Choroid plexus epithelial cell (primary cell): ENCODE results near the gene GPX2.
"Not testable (repeated sequence)": the region's sequence is repeated elsewhere in the genome, so short reads cannot be mapped to it uniquely, and the experiment has no call there.

Source experiments
- DNase-seq: peaks from one replicate; pipeline ENCODE4 v3.0.0-alpha.2; 2010; ENCODE audit warnings: low read depth
- H3K4me3 ChIP-seq: 2 replicates; pipeline ENCODE4 v1.5.1; 2011; ENCODE audit warnings: low read depth, mild to moderate bottlenecking, control low read depth, low read length, moderate library complexity
- TF ChIP-seq, protein P1 (sequence below): conservative IDR thresholded peaks from 2 replicates; pipeline ENCODE4 v1.5.1; 2011; ENCODE audit warnings: low read depth, mild to moderate bottlenecking, control low read depth, inconsistent platforms, low read length, moderate library complexity

The GPX2 gene

DNA sequence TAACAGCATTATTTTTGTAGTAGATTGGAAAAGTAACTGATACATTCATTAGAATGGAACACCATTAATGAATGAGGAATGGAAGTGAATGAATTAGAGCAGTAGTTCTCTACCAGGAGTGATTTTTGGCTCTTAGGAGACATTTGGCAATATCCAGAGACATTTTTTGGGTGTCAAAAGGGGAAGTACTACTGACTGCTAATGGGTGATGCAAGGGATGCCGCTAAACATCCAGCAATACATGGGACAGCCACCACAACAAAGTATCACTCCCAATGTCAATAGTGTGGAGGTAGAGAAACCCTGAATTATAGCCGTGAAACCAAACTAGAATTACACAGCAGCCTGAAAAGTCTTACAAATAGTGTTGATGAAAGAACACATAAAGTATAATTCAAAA is 26.7 kb downstream of the GPX2 start:
- H3K4me3 ChIP-seq: no peak overlapping the region
- TF ChIP-seq, protein P1, sequence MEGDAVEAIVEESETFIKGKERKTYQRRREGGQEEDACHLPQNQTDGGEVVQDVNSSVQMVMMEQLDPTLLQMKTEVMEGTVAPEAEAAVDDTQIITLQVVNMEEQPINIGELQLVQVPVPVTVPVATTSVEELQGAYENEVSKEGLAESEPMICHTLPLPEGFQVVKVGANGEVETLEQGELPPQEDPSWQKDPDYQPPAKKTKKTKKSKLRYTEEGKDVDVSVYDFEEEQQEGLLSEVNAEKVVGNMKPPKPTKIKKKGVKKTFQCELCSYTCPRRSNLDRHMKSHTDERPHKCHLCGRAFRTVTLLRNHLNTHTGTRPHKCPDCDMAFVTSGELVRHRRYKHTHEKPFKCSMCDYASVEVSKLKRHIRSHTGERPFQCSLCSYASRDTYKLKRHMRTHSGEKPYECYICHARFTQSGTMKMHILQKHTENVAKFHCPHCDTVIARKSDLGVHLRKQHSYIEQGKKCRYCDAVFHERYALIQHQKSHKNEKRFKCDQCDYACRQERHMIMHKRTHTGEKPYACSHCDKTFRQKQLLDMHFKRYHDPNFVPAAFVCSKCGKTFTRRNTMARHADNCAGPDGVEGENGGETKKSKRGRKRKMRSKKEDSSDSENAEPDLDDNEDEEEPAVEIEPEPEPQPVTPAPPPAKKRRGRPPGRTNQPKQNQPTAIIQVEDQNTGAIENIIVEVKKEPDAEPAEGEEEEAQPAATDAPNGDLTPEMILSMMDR: no peak
- DNase-seq: no peak

GRCh38 chr14:64915029-64915424 is 27.5 kb downstream of the GPX2 start:
- peak overlapping the region; percentile 95 for H3K4me3 ChIP-seq
- TF ChIP-seq, protein P1: no peak
- DNase-seq: no peak

DNA sequence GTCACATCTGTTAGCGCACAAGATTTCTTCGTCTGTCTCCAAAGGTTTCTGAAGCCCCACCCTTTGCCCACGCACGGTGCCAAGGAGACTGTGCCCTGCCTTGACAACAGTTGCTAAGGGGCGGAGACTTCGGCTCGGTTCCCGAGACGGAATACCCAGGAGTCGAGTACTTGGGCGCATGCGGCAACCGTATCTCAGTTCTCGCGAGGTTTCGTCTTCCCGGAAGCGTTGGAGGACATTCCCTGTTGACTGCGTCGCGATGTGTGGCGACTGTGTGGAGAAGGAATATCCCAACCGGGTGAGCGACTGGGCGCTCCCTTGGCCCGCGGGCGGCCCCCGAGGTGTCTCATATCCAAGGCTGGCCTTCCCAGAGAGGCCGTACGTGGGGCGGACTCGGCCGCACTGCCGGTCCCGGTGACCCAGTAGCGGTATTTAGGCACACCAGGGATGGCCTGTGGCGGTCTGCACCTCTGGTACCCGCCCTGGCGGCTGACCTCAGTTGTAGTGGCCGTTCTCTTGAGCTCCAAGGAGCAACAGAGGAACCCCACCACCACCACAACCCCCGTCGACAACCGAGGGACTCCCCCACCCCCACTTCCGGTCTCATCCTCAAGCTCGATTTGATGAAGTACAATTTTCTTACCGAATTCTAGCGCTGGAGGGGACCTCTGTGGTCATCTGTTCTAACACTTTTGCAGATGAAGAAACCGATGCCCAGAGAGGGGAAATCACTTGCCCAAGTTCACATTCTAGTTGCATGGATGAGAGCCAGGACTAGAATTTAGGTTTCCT is 28.1 kb downstream of the GPX2 start, which contains the start of gene CHURC1:
Gene CHURC1 (plus strand): TSS at position 219 of the 792 bp plus-strand sequence. CDS start 41 bp downstream, at position 260.
- TF ChIP-seq, protein P1: no peak
- peak; percentile 98 for DNase-seq
- H3K4me3 ChIP-seq: peak within 1 kb of the TSS; percentile 95

DNA sequence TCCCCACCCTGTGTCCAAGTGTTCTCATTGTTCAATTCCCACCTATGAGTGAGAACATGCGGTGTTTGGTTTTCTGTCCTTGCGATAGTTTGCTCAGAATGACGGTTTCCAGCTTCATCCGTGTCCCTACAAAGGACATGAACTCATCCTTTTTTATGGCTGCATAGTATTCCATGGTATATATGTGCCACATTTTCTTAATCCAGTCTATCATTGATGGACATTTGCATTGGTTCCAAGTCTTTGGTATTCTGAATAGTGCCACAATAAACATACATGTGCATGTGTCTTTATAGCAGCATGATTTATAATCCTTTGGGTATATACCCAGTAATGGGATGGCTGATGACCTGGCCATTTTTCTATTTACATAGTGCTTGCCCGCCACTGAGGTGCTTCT is 29.1 kb downstream of the GPX2 start:
- not testable (repeated sequence) for DNase-seq, H3K4me3 ChIP-seq

DNA sequence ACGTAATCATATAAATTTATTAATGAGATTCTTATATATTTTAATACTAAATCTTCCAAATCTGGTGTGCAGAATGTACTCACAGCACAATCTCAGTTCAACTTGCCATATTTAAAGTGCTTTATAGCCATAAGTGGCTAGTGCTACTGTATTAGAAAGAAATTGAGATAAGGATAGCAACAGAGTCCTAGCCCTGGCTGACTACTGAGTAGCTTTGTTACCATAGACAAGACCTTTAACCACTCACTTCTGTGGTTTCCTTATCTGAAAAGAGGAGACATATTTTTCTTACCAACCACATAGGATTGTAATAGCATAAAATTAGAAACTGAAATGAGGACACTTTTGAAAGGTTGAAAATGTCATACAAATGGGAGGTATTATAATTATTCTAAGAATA is 30.3 kb downstream of the GPX2 start:
- no peak overlapping the region for H3K4me3 ChIP-seq
- TF ChIP-seq, protein P1: no peak
- peak; percentile 25 for DNase-seq

DNA sequence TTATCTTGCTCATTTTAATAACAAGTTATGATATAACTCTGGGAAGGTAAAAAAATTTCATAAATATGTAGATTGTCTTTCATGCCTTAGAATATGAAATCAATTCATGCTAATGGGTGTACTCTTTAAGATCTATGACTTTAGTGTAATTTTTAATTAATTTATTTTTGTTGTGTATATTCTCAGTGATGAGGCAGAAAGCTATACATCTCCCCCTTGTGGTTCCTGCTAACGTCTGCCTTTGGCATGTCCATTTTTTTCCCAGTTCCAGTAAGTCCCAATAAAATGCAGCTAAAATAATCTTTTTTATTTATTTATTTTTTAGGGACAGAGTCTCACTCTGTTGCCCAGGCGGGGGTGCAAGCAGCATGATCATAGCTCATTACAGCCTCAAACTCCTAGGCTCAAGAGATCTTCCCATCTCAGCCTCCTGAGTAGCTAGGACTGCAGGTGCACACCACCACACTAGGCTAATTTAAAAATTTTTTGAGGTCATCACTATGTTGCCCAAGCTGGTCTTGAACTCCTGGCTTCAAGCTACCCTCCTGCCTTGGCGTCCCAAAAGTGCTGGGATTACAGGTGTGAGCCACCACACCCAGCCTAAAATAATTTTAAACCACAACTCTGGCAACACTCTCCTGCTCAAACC is 31.6 kb downstream of the GPX2 start:
- DNase-seq: peak; percentile 78
- no peak overlapping the region for H3K4me3 ChIP-seq
- TF ChIP-seq, protein P1: peak; percentile 85

GRCh38 chr14:64906022-64906421 is 36.5 kb downstream of the GPX2 start:
- no peak overlapping the region for H3K4me3 ChIP-seq
- TF ChIP-seq, protein P1: no peak
- DNase-seq: no peak
